ENCODE measurements around the gene FGD5. TPM values are rescaled to one million over a fixed set of nuclear protein-coding genes. Genes with fewer than 3 reads are reported as not detected.

FGD5 gene
- total and polyA plus RNA-seq, 2 donors (not counting 1 experiment from before 2014, with no cell fraction given), result not detected

- intact Hi-C loops (cut with micrococcal nuclease), result no loop called here
- no peak for DNase-seq
- no peaks in the 10 kb centered on the region for H3K4me1 Mint-ChIP-seq
- Histone ChIP-seq H3K79me2 (ENCODE audit: control insufficient read depth, insufficient read depth, low read length) (no peaks in the 10 kb centered on the region), H3K4me2 (replicated peaks; ENCODE audit: low read depth, low read length, poor library complexity, severe bottlenecking) (no peak overlapping the region), H3K36me3 (replicated peaks in 1 of 2; ENCODE audit: control extremely low read depth in 1 of 2, control insufficient read depth in 1 of 2, extremely low read depth in 1 of 2, insufficient read depth in 2 of 2, low read length in 1 of 2) (no peaks in the 10 kb centered on the region), H3K27ac (ENCODE audit: low read length in 2 of 2) (no peak overlapping the region), H3K27me3 (replicated peaks in 1 of 4; ENCODE audit: control extremely low read depth in 1 of 4, control insufficient read depth in 3 of 4, insufficient read depth in 4 of 4, low read length in 3 of 4) (peaks cover 0 to 5% (median 2%) of the 10 kb centered on the region in 4 experiments), H3K4me1 (ENCODE audit: control insufficient read depth in 2 of 2, insufficient read depth in 2 of 2, low read length in 2 of 2) (no peaks in the 10 kb centered on the region), H3K4me3 (ENCODE audit: control extremely low read depth in 1 of 5, extremely low read depth in 1 of 5, insufficient read depth in 1 of 5, low read depth in 2 of 5, low read length in 4 of 5) (no peak overlapping the region), H3K9ac (ENCODE audit: low read length) (no peak overlapping the region), H2AFZ (ENCODE audit: insufficient read depth, low read depth, low read length, poor library complexity, severe bottlenecking) (no peak overlapping the region), H3K9me3 (ENCODE audit: control extremely low read depth in 1 of 3, control insufficient read depth in 2 of 3, insufficient read depth in 1 of 3, low read length in 2 of 3) (peaks cover 0 to 4% (median 0%) of the 10 kb centered on the region in 3 donors), H4K20me1 (ENCODE audit: control insufficient read depth, insufficient read depth, low read length, poor library complexity, severe bottlenecking) (no peaks in the 10 kb centered on the region)
- H3K27ac Mint-ChIP-seq, result no peak overlapping the region
- ATAC-seq (ENCODE audit: low read depth), result no peak
- H3K9me3 Mint-ChIP-seq (ENCODE audit: insufficient read depth), result no peaks in the 10 kb centered on the region
- no CpG with 5 or more reads among the region's 3 CpGs for WGBS (ENCODE audit: insufficient coverage)
- TF ChIP-seq EZH2 (IDR thresholded peaks at IDR 0.05; ENCODE audit: borderline replicate concordance, insufficient read depth, low read depth, low read length, poor library complexity, severe bottlenecking), result no peak
- no peak for TF ChIP-seq CTCF (IDR thresholded peaks at IDR 0.05)
- peaks cover 41% of the 10 kb centered on the region for H3K27me3 Mint-ChIP-seq
- ChIA-PET CTCF (no interaction called here), POLR2A (no interaction called here)
- H3K4me3 Mint-ChIP-seq, result no peak overlapping the region
Measured at GRCh38 chr3:14786369-14786768, 32.4 kb upstream of the FGD5 start.

DNA sequence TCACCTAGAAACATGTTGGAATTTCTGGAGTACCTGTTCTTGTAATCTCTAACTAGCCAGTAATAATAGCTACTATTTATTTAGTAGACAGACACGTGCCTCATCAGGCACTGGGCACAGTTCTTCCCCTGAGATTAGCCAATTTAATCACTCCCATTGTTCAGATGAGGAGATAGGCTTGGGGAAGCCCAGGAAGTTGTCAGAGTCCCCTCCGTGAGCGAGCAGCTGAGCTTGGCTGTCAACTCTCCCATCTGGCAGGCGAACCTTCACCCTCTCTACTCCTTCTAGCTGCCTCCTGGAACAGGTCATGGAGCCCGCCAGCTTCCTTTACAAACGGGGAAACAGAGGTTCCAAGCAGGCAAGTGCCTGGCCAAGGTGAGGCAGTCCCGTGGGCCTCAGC, 31.1 kb upstream of the FGD5 start:
- Histone ChIP-seq H3K4me3 (ENCODE audit: control extremely low read depth in 1 of 5, extremely low read depth in 1 of 5, insufficient read depth in 1 of 5, low read depth in 2 of 5, low read length in 4 of 5) (no peak overlapping the region), H3K4me2 (replicated peaks; ENCODE audit: low read depth, low read length, poor library complexity, severe bottlenecking) (no peak overlapping the region), H3K4me1 (ENCODE audit: control insufficient read depth in 2 of 2, insufficient read depth in 2 of 2, low read length in 2 of 2) (no peaks in the 10 kb centered on the region), H3K36me3 (replicated peaks in 1 of 2; ENCODE audit: control extremely low read depth in 1 of 2, control insufficient read depth in 1 of 2, extremely low read depth in 1 of 2, insufficient read depth in 2 of 2, low read length in 1 of 2) (no peaks in the 10 kb centered on the region), H3K27me3 (replicated peaks in 1 of 4; ENCODE audit: control extremely low read depth in 1 of 4, control insufficient read depth in 3 of 4, insufficient read depth in 4 of 4, low read length in 3 of 4) (peaks cover 0 to 10% (median 3%) of the 10 kb centered on the region in 4 experiments), H3K27ac (ENCODE audit: low read length in 2 of 2) (no peak overlapping the region), H3K79me2 (ENCODE audit: control insufficient read depth, insufficient read depth, low read length) (no peaks in the 10 kb centered on the region), H3K9ac (ENCODE audit: low read length) (no peak overlapping the region), H4K20me1 (ENCODE audit: control insufficient read depth, insufficient read depth, low read length, poor library complexity, severe bottlenecking) (no peaks in the 10 kb centered on the region), H3K9me3 (ENCODE audit: control extremely low read depth in 1 of 3, control insufficient read depth in 2 of 3, insufficient read depth in 1 of 3, low read length in 2 of 3) (peaks cover 0 to 4% (median 0%) of the 10 kb centered on the region in 3 donors), H2AFZ (ENCODE audit: insufficient read depth, low read depth, low read length, poor library complexity, severe bottlenecking) (no peak overlapping the region)
- peaks cover 37% of the 10 kb centered on the region for H3K27me3 Mint-ChIP-seq
- TF ChIP-seq EZH2 (IDR thresholded peaks at IDR 0.05; ENCODE audit: borderline replicate concordance, insufficient read depth, low read depth, low read length, poor library complexity, severe bottlenecking) (no peak), CTCF (IDR thresholded peaks at IDR 0.05) (no peak)
- intact Hi-C loops (cut with micrococcal nuclease), result no loop called here
- H3K4me1 Mint-ChIP-seq, result no peaks in the 10 kb centered on the region
- 80% methylated on average over 4 of the region's 7 CpGs for WGBS (ENCODE audit: insufficient coverage)
- no peak for ATAC-seq (ENCODE audit: low read depth)
- no peak overlapping the region for H3K27ac Mint-ChIP-seq
- no peak for DNase-seq
- ChIA-PET POLR2A (no interaction called here), CTCF (no interaction called here)
- H3K9me3 Mint-ChIP-seq (ENCODE audit: insufficient read depth), result no peaks in the 10 kb centered on the region
- no peak overlapping the region for H3K4me3 Mint-ChIP-seq
